Stimulated activated CD4-positive, alpha-beta T cell treated with anti-CD3 and anti-CD28 coated beads, Interleukin-12 subunit alpha, Interleukin-12 subunit beta, amount 100 ng/mL, for 48 hours (primary cell): Measurements from ENCODE around the gene ANP32B.
"Not testable (repeated sequence)": the region's sequence is repeated elsewhere in the genome, so short reads cannot be mapped to it uniquely, and the experiment has no call there.

ENCODE experiments used
- DNase-seq, 3 donors: peaks; one replicate each; pipeline ENCODE4 v3.0.0-alpha.2; 2020; ENCODE audit warnings: low read depth in 2 of 3, low spot score in 1 of 3

The ANP32B gene

DNA sequence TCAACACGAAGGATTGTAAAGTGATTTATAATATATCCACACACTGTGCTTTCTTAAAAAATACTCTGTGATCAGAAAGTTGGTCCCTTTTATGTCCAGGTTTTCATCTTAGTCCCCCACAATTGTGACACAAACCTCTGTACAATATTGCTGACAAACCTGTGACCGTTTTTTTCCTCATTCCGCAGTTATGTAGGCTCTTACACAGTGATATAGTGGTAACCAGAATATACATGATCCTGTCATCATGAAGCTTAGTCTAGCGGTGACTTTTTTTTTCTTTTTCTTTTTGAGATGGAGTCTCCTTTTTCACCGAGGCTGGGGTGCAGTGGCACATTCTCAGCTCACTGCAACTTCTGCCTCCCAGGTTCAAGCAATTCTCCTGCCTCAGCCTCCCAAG lies 8.7 kb downstream of the ANP32B start:
- no peak for DNase-seq

DNA sequence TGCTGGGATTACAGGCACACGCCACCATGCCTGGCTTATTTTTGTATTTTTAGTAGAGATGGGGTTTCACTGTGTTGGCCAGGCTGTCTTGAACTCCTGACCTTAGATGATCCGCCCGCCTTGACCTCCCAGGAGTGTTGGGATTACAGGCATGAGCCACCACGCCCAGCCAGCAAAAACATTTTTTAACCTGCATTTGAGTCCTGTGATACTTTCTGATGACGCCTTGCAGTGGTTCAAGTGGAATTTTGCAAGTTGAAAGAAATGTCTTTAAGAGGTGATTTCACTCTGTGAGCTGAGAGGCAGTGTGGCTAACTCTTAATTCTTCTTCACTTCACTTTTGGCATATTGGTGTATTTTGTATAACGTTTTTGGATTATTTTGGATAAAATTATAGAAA lies 9.1 kb downstream of the ANP32B start:
- no peak for DNase-seq

DNA sequence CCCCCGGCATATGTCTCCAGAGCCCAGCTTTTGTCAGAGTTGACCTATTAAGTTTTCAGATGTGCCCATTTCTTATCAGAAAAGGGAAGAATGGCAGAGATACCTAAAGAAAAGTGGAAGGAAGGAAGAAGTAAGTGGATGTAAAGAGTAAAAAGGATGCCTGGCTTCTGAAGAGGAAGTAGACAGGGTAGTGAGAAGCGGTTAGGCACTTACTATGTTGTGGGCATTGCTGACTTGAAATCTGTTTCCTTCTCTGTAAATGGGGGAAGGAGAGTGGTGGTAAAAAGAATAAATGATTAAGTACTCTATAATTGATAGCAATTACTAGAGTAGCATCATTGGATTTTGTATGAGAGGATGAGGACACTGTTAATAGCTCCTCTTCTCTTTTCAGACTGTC lies 9.9 kb downstream of the ANP32B start:
- DNase-seq, result no peak

DNA sequence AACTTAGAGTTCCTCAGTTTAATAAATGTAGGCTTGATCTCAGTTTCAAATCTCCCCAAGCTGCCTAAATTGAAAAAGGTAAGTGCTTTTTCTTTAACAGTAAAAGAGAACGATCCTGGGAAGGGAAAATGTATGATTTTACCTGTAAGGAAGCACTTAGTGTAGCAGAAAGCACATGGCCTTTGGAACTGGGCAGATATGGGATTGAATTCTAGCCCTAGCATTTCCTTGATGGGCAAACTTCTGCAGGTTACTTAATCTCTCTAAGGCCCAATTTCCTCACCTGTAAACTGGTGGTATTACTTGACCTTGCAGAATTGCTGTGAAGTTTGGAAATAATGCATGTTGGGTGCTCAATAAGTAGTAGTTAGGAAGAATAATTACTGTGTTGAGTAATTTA lies 11.6 kb downstream of the ANP32B start:
- DNase-seq, result no peak

DNA sequence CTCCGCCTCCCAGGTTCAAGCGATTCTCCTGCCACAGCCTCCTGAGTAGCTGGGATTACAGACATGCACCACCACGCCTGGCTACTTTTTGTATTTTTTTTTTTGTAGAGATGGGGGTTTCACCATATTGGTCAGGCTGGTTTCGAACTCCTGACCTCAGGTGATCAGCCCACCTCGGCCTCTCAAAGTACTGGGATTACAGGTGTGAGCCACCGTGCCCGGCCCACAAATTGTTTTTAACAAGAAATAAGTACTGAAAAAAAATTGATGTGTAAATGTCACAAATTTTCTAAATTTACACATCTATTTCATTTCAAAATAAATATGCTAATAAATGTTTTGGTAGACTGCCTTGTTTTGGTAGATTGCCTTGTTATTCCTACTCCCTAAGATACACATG lies 13.5 kb downstream of the ANP32B start:
- not testable (repeated sequence) for DNase-seq

DNA sequence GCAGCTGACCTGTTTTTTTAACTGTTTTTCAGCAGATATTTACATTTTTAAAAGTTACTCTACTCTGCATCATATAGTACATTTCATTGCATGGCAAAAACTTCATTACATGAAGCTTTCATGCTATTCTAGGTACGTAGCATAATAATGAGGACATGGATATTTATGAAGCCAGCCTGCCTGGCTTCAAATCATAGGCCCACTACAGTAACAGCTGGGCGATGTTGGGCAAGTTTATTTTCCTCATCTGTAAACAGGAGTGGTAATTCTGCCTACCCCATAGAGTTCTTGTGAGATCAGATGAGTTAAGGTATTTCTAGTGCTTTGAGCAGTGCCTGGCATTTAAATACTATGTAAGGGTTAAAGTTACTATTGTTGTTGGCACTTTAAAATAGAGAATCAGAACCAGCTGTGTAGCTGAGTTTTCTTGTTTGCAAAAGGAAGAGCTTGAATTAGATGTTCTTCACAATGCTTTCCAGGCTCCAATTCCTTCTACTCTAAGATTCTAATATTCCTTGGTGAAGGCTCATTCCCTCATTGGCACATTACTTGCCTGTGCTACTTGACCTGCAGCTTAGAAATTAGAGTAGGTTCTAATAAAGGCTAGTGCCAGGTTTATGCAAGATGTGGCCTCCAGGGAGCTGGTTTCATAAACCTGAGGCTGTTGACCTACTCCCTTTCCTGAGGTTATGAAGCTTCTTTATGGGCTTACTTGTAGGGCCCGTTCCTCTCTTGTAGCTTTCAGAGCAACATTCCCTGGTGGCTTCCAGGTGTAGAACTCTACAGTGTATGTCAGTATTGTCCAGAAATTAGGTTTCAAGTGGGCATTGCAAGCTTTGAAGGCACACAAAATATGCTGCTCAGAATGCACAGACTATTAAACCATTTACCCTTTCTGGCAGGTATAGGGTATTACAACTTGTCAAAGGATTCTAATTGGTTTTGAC lies 14.5 kb downstream of the ANP32B start:
- DNase-seq, result no peak

DNA sequence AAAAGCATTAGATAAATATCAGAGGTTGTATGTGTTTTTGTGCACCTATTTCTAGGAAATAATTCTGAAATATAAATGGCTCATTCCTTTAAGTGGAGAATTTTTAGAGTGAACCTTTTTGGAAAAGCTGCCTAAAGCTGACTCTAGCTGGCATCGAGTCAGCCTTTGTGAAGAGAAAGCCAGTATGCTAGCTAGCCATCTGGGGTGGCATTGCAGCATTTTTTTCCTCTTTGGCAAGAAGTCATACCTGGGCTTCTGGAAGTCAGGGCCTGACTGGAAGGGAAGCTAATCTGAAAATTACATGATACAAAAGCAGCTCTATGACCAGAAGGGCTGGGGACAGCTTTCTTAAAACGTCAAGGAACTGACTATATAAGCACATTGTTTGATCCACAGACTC lies 19.7 kb downstream of the ANP32B start:
- DNase-seq, result no peak

DNA sequence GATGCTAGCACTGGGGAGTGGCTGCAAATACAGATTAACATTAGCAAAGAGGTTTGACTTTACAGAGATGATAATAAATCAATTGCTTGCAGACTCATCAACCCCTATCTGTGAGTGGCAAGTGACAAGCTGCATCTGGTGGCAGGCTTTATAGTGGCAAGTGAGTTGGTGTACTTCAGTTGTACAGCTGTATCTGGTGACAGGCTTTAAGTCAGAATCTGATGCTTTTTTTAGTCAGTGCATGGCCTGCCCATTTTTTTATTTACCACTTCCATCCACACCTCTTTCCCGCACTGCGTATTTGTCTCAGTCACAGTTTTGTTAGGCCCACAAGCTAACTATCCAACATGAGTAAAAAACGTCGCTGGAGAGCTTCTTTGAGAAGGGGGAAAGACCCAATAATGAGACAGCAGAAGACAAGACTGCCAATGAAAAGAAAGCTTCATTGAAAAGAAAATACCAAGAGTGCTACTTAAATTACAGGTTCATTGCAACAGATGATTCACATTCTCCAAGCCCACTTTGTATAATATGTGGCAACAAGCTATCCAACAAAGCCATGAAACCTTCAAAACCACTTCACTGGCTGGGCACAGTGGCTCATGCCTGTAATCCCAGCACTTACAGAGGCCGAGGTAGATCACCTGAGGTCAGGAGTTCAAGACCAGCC lies 23.1 kb downstream of the ANP32B start:
- DNase-seq, result no peak

DNA sequence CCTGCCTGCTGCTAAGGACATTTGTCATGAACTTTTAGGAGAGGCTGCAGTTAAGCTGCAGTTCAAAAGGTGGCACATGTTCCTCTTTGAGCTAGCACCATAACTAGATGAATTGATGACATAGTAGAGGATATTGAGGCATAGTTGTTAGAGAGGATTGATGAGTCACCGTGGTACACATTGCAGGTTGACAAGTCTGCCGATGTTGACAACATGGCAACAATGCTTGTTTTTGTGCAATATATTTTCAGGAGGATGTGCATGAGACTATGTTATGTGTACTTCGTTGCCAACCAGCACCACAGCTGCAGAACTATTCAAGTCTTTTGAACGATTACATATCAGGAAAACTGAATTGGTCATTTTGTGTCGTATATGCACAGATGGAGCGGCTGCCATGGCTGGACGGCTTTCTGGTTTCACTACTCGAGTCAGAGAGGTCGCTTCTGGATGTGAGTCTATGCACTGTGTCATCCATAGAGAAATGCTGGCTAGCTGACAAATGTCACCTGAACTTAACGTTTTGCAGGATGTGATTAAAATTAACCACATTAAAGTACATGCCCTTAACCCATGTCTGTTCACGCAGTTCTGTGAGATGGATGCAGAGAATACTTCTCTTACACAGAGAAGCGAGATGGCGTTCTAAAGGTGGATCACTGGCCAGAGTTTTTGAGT lies 24.2 kb downstream of the ANP32B start:
- DNase-seq, result no peak

DNA sequence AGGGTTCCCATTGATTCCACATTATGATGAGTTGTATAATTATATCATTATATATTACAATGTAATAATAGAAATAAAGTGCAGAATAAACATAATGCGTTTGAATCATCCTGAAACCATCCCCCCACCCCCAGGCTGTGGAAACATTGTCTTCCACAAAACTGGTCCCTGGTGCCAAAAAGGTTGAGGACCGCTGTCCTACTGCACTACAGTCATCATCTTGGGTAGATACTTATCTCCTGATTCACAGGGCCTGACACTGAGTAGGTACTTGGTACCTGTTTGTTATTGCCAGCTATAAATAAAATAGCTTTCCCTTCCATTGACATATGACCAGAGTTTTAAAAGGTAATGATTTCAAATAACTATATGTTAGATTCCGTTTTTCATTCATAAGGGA lies 25.6 kb downstream of the ANP32B start:
- no peak for DNase-seq

DNA sequence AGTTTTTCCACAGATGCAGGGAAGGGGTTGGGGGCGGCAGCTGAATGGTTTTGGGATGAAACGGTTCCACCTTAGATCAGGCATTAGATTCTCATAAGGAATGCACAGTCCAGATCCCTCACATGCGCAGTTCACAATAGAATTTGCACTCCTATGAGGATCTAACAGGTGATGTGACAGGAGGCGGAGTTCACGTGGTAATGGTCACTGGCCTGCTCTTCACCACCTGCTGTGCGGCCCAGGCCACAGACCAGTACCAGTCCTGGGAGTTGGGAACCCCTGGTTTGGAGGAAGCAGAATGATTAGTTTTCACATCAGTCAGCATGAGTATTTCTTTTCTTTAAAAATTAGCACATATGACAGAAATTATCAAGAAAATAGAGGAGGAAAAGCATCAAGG lies 26.3 kb downstream of the ANP32B start:
- no peak for DNase-seq

DNA sequence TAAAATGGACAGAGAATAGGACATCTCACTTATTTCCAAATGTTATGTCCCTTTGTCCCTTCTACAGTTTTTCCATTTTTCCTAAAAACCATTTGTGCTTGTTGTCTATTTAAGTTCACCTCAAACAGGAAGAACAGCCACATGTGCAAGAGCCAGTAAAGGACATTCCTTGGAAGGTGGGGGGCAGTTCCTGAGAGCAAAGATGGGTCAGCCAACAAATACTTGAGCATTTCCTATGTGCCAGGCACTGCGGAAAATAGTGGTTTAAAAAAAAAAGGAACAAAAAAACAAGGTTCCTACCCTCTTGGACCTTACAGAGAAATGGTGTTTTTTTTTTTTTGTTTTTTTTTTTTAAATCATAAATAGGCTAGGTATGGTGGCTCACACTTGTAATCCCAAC lies 26.8 kb downstream of the ANP32B start:
- DNase-seq, result no peak

DNA sequence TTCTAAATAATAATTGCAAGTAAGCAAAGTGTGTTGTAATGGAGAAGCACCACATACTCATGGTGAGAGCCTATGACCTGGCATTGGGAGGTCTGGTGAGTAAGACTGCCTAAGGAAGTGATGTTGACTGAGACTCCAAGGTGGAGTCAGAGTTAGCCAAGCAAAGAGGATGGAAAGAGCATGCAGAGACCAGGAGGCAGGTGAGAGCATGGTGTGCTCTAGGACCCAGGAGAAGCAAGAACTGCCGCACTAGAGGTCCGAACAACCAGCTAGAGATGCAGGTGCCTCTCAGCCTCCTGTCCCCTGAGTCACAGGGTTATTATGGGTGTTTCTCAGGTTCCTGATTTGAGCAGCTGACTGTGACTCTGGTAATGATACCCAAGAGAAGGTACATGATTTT lies 27.3 kb downstream of the ANP32B start:
- no peak for DNase-seq

DNA sequence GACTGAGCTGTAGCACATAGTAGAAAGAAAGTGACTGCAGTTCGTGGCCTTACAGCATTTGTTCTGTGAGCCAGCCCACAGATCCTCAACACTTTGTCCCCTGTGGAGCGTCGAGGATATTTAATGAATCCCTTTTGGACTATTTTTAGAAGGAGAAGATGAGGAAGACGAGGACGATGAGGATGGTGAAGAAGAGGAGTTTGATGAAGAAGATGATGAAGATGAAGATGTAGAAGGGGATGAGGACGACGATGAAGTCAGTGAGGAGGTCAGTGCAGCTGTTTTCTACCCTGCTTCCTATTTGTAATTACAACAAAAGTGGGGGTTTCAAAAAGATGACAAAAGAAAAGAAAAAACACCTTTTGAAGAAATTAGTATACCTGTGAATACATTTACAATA lies 28.0 kb downstream of the ANP32B start:
- DNase-seq, result no peak

DNA sequence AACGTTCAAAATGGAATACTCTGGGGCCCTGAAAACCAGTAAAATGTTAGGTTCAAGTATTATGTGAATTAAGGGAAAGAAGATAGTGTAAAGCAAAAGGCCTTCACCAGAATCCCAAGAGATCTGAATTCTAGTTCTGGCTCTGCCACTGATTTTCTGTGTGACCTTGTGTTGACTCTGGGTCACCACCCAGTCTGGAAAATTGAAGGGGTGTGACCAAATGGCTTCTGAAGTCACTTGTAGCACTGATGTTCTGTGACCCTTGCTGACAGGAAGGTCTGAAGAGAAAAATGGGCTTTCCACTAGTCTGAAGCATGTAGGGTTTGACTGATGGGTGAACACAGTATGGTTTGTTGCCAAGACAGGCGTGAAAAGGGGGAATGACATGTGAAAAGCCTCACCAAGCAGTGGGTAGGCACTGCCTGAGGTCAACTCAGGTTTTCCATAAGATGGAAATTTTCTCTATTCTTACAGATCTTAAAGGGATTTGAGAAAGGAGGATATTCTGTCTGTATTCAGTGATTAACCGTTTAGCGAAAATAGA lies 33.1 kb downstream of the ANP32B start:
- no peak for DNase-seq

DNA sequence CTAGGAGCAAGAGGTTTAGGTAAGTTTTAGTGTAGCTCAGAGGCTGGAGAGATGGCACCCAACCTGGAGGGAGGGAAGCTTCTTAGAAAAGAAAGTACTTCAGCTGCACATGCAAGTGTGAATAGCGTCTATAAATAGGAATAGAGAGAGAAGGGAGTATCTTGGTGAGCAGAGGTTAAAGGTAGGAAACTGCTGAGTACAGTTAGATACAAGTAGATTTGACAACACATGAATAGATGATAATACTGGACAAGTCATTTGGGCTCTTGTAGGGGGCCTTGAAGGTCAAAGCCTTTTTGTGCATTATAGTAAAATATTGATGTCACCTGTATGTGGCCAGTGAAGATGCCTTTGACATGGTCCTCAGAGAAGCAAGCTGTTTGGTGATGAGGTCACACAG lies 34.2 kb downstream of the ANP32B start:
- no peak for DNase-seq

DNA sequence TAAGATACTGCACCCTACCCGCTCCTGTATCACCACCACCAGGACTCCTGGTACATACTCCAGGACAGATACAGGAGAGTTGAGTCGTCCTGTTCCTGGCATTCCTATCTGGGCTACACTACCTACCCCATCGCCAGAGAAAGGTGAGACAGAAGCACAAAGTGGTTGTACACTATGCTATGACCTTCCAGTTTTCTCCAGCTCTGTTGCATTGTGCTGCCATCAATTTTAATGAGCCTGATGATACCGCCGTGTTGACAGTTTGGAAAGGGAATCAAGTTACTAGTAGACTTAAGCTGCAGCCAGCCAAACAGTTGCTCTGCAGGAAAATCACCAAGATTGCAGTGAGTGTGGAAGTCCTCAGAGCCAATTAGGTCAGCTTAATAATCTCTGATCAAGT lies 35.2 kb downstream of the ANP32B start:
- no peak for DNase-seq

DNA sequence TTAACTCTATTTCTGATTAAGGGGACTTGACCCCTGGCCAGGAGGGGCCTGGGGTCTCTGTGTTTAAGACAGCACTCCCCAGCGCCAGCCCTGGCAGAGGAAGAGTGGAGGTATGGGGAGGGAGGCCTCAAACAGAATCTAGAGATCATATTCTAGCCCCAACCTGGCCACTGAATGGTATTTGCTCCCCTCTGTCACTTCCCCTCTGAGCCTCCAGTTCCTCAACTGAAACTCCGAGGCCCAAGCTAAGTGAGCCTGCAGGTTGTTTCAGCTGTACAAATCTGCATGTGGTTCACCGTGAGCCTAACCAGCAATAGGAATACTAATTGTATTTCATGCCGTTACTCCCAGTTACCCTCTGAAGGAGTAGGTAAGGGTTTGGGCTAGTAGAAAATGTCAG lies 36.0 kb downstream of the ANP32B start:
- no peak for DNase-seq

DNA sequence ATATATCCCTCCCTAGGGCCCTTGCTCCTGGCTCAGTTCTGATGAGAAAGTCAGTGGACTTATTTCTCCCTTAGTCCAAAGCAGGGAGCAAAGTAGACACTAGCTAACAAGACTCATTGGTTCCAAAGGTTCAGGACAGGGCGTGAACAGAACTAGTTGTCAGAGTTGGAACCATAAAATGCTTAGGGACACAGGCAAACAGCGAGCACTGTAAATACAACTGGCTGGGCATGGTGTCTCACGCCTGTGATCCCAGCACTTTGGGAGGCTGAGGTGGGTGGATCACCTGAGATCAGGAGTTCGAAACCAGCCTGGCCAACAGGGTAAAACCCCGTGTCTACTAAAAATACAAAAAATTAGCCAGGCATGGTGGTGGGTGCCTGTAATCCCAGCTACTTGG lies 36.7 kb downstream of the ANP32B start:
- not testable (repeated sequence) for DNase-seq

DNA sequence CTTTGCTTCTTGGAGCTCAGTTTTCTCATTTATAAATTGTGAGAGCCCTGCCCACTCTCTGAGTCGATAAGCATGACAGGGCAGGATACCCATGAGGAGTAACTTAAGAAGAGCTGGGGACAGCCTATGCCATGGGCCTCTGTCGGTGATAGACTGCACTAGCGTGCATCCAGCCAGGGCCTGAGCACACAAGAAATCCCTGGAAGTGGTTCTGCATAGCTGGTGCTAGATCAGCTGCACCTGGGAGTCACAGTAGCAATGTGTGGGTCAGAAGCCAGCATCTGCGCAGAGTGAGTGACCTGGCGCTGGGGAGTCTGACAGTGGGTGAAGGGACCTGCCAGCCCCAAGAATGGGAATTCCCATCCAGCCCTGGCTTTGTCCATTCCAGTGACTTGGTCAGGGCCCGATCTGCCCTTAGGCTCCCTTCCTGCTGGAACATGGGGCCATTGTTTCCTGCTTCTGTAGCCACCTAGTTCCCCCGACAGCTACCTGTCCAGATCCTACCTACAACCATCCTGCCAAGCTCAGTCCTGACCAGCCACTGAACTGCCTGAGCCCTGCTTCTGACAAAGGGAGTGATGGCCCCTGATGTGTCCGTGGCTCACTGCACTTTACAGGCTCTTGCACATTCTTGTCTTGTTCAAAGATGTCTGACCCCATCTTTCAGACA lies 37.5 kb downstream of the ANP32B start:
- DNase-seq, result no peak

DNA sequence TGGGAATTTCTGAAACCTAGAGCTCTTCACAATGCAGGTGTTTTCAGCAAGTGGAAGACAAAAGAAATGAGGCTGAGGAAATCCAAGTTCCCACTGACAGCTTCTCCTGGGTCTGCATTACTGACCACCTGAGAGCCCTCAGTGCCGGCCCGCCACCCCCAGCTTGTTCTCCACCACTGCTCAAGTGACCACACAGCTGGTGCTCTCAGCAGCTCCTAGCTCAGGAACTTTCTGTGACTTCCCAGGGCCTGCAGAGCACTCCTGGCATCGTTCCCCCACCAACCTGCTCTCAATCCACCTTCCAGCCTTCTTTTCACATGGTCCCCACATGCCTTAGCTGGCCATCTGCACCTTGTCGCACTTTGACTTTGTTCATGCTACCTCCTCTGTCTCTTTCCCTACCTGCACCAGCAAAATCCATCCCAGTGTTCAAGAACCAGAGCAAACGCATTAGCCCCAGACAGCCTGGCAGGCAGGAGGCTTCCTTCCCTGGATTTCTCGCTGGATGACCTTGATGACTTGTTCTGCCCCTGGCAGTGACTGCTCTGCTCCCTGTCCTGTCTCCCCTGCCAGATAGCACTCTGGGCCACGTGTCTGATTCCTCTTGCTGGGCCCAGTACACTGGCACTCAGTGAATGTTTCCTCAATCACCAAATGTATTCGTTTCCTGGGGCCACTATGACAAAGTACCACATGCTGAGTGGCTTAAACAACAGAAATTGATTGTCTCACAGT lies 38.3 kb downstream of the ANP32B start:
- DNase-seq, result no peak
